ENCODE measurements around the gene UBA3. TPM values are rescaled to one million over a fixed set of nuclear protein-coding genes. Genes with fewer than 3 reads are reported as not detected.

UBA3 gene
- total and polyA plus RNA-seq, 2 of the 13 experiments (the other 11 are each of a cell fraction or from before 2014, with no cell fraction given), result 40.7 to 49.0 TPM

DNA sequence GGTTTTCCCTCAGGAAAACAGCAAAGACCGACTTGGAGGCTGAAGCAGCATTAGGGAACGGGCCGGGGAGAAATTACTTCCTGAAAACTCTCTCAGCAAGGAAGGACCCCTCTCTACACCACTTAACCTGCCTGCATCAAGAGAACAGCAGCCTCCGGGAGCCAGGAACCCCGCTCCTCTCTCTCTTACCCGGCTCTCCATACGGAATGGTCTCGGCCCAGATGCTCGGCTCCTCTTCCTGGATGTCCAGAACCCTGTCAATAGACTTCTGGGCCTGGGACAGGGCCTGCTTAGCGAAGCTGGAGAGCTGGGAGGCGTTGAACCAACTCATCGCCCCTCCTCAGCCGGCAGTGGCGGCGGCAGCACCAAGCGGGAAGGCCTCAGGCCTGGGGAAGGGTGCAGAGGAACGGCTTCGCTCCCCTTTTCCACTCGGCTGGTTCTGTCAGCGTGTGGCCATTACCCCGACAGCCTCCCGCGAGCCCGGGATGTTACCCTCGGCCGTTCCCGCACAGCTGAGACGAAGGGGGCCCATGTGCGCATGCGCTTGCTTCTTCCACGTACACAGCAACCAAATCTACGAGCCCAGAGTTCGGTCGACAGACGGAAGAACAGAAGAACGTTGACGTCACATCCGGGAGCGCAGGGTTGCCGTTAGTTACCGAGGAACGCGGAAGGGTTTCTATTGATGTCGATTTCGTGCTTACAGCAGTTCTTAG, 28.3 kb downstream of the UBA3 start, which contains the start of gene TMF1 (continued):
- TF ChIP-seq SOX6 (IDR thresholded peaks at IDR 0.05) (no peak), SOX6 (CRISPR knock-in tag; IDR thresholded peaks at IDR 0.05) (peak; percentile 32; the same call in 1 of the 2 replicates), ZNF619 (CRISPR knock-in tag; IDR thresholded peaks at IDR 0.05) (peak; percentile 48; the same call in 1 of the 2 replicates), ZNF557 (CRISPR knock-in tag; IDR thresholded peaks at IDR 0.05) (0 out of 2 replicates have a peak, but pooled peaks have one; percentile 50), ZNF235 (CRISPR knock-in tag; IDR thresholded peaks at IDR 0.05; ENCODE audit: borderline replicate concordance) (no peak), ZNF607 (CRISPR knock-in tag; IDR thresholded peaks at IDR 0.05; ENCODE audit: borderline replicate concordance) (0 out of 2 replicates have a peak, but pooled peaks have one; percentile 47), NR1H2 (CRISPR knock-in tag; IDR thresholded peaks at IDR 0.05; ENCODE audit: borderline replicate concordance, low read depth) (no peak), SNAI1 (CRISPR knock-in tag; IDR thresholded peaks at IDR 0.05; ENCODE audit: borderline replicate concordance) (no peak; the same call in 1 of the 2 replicates), CEBPG (CRISPR knock-in tag; IDR thresholded peaks at IDR 0.05) (0 out of 2 replicates have a peak, but pooled peaks have one; percentile 19), ZNF430 (CRISPR knock-in tag; IDR thresholded peaks at IDR 0.05) (peak; percentile 78), ZFY (CRISPR knock-in tag; IDR thresholded peaks at IDR 0.05) (peak; percentile 95), MAFF (IDR thresholded peaks at IDR 0.05; ENCODE audit: low read depth, low read length) (peak; percentile 36; the same call in 1 of the 2 replicates), ZNF317 (CRISPR knock-in tag; IDR thresholded peaks at IDR 0.05) (no peak), ZFX (CRISPR knock-in tag; IDR thresholded peaks at IDR 0.05; ENCODE audit: low read depth) (peak; percentile 92), EED (CRISPR knock-in tag; IDR thresholded peaks at IDR 0.05) (peak; percentile 90), RXRA (CRISPR knock-in tag; IDR thresholded peaks at IDR 0.05) (peak; percentile 35; the same call in 1 of the 2 replicates), ZNF333 (CRISPR knock-in tag; IDR thresholded peaks at IDR 0.05; ENCODE audit: borderline replicate concordance) (0 out of 2 replicates have a peak, but pooled peaks have one; percentile 13), MTF1 (CRISPR knock-in tag; IDR thresholded peaks at IDR 0.05) (no peak), TCF12 (IDR thresholded peaks at IDR 0.05) (no peak), TCF12 (CRISPR knock-in tag; IDR thresholded peaks at IDR 0.05) (no peak), NCOA1 (CRISPR knock-in tag; IDR thresholded peaks at IDR 0.05) (no peak)
- TF ChIP-seq, protein P1, sequence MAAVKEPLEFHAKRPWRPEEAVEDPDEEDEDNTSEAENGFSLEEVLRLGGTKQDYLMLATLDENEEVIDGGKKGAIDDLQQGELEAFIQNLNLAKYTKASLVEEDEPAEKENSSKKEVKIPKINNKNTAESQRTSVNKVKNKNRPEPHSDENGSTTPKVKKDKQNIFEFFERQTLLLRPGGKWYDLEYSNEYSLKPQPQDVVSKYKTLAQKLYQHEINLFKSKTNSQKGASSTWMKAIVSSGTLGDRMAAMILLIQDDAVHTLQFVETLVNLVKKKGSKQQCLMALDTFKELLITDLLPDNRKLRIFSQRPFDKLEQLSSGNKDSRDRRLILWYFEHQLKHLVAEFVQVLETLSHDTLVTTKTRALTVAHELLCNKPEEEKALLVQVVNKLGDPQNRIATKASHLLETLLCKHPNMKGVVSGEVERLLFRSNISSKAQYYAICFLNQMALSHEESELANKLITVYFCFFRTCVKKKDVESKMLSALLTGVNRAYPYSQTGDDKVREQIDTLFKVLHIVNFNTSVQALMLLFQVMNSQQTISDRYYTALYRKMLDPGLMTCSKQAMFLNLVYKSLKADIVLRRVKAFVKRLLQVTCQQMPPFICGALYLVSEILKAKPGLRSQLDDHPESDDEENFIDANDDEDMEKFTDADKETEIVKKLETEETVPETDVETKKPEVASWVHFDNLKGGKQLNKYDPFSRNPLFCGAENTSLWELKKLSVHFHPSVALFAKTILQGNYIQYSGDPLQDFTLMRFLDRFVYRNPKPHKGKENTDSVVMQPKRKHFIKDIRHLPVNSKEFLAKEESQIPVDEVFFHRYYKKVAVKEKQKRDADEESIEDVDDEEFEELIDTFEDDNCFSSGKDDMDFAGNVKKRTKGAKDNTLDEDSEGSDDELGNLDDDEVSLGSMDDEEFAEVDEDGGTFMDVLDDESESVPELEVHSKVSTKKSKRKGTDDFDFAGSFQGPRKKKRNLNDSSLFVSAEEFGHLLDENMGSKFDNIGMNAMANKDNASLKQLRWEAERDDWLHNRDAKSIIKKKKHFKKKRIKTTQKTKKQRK (IDR thresholded peaks at IDR 0.05; ENCODE audit: low read length), result no peak
- TF ChIP-seq, protein P2, sequence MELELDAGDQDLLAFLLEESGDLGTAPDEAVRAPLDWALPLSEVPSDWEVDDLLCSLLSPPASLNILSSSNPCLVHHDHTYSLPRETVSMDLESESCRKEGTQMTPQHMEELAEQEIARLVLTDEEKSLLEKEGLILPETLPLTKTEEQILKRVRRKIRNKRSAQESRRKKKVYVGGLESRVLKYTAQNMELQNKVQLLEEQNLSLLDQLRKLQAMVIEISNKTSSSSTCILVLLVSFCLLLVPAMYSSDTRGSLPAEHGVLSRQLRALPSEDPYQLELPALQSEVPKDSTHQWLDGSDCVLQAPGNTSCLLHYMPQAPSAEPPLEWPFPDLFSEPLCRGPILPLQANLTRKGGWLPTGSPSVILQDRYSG (CRISPR knock-in tag; IDR thresholded peaks at IDR 0.05), result no peak
- TF ChIP-seq, protein P3, sequence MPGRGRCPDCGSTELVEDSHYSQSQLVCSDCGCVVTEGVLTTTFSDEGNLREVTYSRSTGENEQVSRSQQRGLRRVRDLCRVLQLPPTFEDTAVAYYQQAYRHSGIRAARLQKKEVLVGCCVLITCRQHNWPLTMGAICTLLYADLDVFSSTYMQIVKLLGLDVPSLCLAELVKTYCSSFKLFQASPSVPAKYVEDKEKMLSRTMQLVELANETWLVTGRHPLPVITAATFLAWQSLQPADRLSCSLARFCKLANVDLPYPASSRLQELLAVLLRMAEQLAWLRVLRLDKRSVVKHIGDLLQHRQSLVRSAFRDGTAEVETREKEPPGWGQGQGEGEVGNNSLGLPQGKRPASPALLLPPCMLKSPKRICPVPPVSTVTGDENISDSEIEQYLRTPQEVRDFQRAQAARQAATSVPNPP (CRISPR knock-in tag; IDR thresholded peaks at IDR 0.05), result 0 out of 2 replicates have a peak, but pooled peaks have one; percentile 33
- TF ChIP-seq, protein P4, sequence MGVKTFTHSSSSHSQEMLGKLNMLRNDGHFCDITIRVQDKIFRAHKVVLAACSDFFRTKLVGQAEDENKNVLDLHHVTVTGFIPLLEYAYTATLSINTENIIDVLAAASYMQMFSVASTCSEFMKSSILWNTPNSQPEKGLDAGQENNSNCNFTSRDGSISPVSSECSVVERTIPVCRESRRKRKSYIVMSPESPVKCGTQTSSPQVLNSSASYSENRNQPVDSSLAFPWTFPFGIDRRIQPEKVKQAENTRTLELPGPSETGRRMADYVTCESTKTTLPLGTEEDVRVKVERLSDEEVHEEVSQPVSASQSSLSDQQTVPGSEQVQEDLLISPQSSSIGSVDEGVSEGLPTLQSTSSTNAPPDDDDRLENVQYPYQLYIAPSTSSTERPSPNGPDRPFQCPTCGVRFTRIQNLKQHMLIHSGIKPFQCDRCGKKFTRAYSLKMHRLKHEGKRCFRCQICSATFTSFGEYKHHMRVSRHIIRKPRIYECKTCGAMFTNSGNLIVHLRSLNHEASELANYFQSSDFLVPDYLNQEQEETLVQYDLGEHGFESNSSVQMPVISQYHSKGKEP (CRISPR knock-in tag; IDR thresholded peaks at IDR 0.05), result 0 out of 2 replicates have a peak, but pooled peaks have one; percentile 63
